Measurements from ENCODE around the gene DMRTB1.

DNA sequence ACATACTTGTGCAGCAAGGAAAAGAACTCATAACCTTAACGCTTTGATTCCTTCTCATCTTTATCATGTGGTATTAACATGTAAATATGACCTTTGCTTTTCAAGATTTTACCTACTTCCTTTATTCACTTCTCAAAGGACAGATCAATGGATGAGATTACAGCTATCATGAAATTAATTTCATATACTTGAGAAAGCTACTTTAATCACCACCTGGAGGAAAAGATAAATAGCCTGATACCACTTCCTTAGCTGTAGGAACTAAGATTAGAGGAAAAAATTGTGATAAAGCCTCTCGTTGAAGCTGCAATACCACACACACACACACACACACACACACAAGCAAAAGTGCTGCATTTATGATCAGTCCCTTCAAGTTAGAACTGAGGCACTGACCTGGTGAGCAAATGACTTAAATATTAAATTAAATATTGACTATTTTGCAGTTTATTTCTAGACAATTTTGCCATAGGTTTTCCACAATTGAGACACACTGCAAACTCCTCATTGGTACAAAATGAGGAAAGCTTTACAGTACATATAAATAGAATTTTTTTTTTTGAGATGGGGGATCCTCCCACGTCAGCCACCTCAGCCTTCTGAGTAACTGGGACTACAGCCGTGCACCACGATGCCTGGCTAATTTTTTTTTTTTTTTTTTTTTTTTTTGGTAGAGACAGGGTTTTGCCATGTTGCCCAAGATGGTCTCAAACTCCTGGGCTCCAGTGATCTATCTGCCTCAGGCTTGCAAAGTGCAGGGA lies 27.2 kb upstream of the DMRTB1 start:
- TF ChIP-seq, protein P1, sequence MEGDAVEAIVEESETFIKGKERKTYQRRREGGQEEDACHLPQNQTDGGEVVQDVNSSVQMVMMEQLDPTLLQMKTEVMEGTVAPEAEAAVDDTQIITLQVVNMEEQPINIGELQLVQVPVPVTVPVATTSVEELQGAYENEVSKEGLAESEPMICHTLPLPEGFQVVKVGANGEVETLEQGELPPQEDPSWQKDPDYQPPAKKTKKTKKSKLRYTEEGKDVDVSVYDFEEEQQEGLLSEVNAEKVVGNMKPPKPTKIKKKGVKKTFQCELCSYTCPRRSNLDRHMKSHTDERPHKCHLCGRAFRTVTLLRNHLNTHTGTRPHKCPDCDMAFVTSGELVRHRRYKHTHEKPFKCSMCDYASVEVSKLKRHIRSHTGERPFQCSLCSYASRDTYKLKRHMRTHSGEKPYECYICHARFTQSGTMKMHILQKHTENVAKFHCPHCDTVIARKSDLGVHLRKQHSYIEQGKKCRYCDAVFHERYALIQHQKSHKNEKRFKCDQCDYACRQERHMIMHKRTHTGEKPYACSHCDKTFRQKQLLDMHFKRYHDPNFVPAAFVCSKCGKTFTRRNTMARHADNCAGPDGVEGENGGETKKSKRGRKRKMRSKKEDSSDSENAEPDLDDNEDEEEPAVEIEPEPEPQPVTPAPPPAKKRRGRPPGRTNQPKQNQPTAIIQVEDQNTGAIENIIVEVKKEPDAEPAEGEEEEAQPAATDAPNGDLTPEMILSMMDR (IDR thresholded peaks at IDR 0.05) = no peak
- no peak for TF ChIP-seq POLR2A (IDR thresholded peaks at IDR 0.05)

Measured in right lobe of liver (tissue), 4 donors.